Pericardium fibroblast (primary cell): ENCODE measurements around the gene KCNC3. TPM values are rescaled to one million over a fixed set of nuclear protein-coding genes. Genes with fewer than 3 reads are reported as not detected.

Experiments
- total RNA-seq: library from RNA; depleted of rRNA; stranded (reverse); fragments of >200 nt; gene quantifications from 2 replicates; pipeline ENCODE4 v1.2.3, GENCODE V29; 2015

The KCNC3 gene
- under 0.01 TPM in 2 replicates for total RNA-seq

DNA sequence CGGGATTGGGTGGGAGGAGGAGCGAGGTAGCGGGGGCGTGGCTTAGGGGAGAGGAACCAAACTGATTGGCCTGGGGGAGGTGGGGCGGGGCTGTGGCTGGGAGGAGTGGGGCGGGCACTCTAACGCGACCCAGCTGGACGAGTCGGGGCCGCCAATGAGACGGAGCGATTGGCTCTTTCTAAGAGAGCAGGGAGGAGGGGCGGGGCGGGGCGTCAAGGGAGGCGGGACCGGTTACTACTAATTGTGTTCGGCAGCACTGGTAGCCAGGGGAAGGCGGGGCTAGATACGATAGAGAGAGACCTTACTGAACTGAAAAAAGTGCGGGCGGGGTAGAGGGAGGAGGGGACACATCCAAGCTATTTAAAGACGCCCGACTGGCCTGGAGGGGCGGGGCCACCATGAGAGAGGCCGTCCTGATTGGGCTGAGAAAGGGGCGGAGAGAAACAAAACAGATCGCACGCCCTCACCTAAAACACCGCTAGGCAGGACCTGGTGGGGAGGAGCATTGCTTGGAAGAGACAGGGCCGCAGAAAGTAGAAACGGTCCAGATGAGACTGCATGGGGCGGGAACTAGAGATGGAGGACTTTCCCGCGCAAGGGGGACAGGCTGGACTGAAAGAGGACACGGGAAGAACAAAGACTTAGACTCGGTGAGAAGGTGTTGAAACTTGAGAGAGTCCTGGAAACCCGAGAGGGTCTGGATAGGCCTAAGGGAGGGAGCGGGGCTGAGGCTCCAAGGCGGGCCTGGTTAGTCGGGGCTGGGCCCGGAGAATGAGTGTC, at the start of gene KCNC3:
KCNC3 (minus strand) TSS at position 232 of the 780 bp plus-strand sequence. CDS start 295 bp downstream, outside the sequence.

DNA sequence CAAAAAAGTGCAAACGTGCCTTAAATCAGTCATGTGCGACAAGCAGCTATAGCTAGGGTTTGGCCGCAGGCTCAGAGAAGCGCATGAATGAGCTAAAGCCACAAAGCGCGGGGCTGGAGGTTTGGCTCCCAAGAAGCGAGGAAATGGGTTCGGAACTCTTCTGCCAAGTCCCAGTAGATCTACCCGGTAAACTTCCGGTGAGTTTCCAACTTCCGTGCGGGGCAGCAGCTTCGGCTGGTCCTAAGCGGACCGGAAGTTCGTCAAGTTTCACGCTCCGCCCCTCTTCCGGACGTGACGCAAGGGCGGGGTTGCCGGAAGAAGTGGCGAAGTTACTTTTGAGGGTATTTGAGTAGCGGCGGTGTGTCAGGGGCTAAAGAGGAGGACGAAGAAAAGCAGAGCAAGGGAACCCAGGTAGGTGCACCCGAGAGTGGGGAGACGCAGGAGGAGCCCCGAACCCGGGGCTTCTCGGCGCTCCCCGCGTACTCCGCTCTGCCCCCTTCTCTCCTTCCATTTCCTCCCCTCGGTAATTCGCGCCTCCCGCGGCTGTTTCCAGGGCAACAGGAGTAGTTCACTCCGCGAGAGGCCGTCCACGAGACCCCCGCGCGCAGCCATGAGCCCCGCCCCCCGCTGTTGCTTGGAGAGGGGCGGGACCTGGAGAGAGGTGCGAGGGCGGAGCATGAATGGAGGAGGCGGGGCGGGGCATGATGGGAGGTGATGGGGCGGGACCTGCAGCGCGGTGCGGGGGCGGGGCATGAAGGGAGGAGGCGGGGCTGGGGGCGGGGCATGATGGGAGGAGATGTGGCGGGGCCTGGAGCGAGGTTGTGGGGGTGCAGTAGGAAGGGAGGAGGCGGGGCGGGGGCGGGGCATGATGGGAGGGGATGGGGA, 47.2 kb upstream of the KCNC3 start, which contains the start of gene NR1H2:
NR1H2 (plus strand) TSS at position 292 of the 885 bp plus-strand sequence. CDS start 1,149 bp downstream, outside the sequence.

DNA sequence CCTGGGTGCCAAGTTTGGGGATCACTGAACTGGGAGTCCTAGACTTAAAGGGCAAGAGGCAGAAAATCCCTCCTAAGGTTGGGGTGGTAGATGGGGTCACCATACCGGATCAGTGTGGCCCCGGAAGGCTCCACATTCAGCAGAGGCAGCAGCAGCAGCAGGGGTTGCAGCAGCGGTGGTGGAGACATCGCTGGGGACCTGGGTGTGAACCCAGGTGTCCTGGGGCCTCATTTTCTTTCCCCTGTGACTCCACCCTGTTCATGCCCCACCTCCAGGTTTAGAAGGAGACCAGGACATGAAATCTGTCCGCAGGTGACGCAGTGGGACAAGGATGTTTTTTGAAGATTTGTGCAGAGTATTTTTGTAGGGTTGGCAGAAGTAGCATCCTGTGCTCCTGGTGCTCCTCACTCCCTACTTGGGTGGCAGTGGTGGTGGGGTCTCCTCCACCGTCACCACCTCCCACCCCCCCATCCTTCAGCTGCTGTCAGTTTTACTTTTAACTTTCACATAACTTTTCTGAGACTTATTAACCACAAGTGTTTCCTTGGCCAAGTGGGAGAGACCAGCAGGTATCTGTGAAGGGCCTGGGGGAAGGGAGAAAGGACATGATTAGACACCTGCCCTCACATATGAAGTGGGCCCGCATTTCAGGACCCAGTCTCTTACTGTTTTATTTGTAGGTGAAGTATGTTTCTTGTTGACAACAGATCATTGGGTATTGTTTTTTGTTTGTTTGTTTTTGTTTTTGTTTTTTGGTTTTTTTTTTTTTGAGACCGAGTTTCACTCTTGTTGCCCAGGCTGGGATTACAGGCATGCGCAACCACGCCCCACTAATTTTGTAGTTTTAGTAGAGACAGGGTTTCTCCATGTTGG, 36.5 kb upstream of the KCNC3 start, which contains the start of gene NAPSA:
NAPSA (minus strand) TSS at position 206 of the 873 bp plus-strand sequence; CDS start at position 188, 18 bp downstream.

Other genes with a start within 250 kb of the KCNC3 start
- not detected in 2 replicates for gene IZUMO2, start 166.1 kb downstream of the KCNC3 start, total RNA-seq
- gene MYH14, start 125.8 kb downstream of the KCNC3 start, total RNA-seq, result not detected in 2 replicates
- 0.51 TPM in 1 of 2 replicates, not detected in the other for gene NAPSA, start 36.3 kb upstream of the KCNC3 start, total RNA-seq
- 73.0 and 88.9 TPM in 2 replicates for gene NR1H2, start 47.1 kb upstream of the KCNC3 start, total RNA-seq
- 12.8 and 21.7 TPM in 2 replicates for gene POLD1, start 55.0 kb upstream of the KCNC3 start, total RNA-seq
- gene SPIB, start 89.6 kb upstream of the KCNC3 start, total RNA-seq, result 0.17 TPM in 1 of 2 replicates, not detected in the other
- gene MYBPC2, start 103.5 kb upstream of the KCNC3 start, total RNA-seq, result 0.26 TPM in 1 of 2 replicates, not detected in the other
- 120 and 125 TPM in 2 replicates for gene EMC10, start 147.1 kb upstream of the KCNC3 start, total RNA-seq
- 1.1 TPM in 1 of 2 replicates, not detected in the other for gene GARIN5A, start 147.5 kb upstream of the KCNC3 start, total RNA-seq
- 48.7 and 55.0 TPM in 2 replicates for gene JOSD2, start 181.8 kb upstream of the KCNC3 start, total RNA-seq
- gene ASPDH, start 184.5 kb upstream of the KCNC3 start, total RNA-seq, result not detected in 2 replicates
- 0.35 and 0.60 TPM in 2 replicates for gene LRRC4B, start 239.1 kb upstream of the KCNC3 start, total RNA-seq